HPDE6-E6E7 (cell line): ENCODE results near the gene CREBRF.
"Not testable (repeated sequence)": the region's sequence is repeated elsewhere in the genome, so short reads cannot be mapped to it uniquely, and the experiment has no call there.

Experiments used
- DNase-seq: peaks from one replicate; pipeline ENCODE4 v3.0.0; 2011; ENCODE audit warnings: missing footprints; ENCODE audit errors: extremely low spot score

CREBRF gene

DNA sequence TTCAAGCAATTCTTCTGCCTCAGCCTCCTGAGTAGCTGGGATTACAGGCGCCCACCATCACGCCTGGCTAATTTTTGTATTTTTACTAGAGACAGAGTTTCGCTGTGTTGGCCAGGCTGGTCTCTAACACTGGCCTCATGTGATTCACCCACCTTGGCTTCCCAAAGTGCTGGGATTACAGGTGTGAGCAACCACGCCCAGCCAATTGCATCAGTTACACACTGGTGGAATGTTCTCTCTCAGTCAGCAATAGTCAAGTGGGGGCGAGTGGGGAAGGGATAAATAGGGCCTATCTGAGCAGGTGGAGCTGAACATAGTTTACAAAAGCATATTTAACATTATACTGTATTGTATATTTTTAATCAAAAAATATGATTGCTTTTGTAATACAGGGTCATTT is 98.5 kb downstream of the CREBRF start:
- DNase-seq: not testable (repeated sequence)

DNA sequence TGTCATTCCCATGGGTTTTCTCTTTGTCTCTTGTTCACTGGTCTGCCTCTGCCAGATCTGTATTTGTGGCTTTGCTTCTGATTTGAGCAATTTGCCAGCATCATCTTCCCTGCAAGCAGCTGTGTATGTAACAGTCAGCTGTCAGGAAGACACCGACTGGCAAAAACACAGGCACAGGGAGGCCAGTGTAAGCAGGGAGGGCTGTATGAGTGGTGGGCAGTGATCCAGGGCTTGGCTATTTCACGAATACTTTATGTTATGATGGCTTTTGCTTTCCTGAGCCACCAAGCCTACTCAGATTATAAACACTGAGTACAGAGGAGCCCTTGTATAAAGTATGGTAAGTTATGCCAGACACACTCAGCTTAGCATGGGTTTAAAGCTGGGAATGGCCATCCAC is 99.8 kb downstream of the CREBRF start:
- DNase-seq: no peak

GRCh38 chr5:173158366-173158765 is 102.2 kb downstream of the CREBRF start:
- DNase-seq: no peak

DNA sequence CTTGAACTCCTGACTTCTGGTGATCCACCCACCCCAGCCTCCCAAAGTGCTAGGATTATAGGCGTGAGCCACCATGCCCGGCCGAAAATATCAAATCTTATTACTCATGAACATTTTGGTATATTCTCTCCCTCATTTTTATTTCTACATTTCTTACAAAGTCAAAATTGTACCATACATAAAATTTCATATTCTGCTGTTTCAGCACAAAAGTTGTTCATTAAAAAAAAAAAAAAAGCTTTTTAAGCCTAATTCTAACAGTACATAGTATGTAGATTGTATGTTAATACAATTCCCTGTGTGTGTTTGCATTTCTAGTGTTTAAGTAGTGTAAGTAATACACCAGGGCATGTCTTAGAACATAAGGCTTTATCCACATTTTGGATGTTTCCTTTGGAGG is 103.1 kb downstream of the CREBRF start:
- DNase-seq: no peak

DNA sequence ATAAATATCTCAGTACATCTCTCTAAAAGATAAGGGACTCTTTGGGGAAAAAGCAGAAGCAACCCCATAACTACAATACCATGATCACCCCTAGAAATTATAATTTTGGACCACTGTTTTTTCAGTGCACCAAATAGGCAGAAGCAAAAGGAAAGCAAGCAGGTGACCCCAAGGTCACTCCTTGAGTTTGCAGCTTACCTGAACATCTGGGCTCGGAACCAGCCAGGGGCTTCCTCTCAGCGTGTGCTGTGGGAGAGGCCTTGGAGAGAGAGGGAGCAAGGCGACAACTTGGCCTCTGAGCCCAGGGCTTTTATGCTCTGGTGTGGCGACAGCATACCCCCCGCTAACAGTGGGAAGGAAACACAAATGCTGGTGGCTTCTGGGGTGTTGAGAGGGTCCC is 105.0 kb downstream of the CREBRF start:
- DNase-seq: no peak

DNA sequence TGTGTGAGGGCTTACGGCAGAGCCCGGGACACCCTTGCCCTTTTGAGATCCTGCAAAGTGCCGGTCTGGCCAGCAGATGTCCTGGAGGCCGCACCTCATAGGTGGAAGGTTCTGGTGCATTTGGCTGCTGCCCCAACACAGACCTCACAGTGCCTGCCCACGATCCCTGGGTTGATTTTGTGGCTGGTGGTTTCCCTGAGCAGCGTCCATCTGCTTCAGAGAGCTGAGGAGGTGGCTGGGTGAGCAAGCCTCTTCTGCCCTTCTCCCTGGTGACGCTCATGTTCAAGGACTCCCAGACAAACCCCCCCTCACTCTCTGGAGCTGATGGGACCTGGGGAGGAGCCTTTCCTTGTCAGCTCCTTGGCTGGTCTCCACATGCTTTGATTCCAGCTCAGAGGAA is 107.1 kb downstream of the CREBRF start:
- no peak for DNase-seq

DNA sequence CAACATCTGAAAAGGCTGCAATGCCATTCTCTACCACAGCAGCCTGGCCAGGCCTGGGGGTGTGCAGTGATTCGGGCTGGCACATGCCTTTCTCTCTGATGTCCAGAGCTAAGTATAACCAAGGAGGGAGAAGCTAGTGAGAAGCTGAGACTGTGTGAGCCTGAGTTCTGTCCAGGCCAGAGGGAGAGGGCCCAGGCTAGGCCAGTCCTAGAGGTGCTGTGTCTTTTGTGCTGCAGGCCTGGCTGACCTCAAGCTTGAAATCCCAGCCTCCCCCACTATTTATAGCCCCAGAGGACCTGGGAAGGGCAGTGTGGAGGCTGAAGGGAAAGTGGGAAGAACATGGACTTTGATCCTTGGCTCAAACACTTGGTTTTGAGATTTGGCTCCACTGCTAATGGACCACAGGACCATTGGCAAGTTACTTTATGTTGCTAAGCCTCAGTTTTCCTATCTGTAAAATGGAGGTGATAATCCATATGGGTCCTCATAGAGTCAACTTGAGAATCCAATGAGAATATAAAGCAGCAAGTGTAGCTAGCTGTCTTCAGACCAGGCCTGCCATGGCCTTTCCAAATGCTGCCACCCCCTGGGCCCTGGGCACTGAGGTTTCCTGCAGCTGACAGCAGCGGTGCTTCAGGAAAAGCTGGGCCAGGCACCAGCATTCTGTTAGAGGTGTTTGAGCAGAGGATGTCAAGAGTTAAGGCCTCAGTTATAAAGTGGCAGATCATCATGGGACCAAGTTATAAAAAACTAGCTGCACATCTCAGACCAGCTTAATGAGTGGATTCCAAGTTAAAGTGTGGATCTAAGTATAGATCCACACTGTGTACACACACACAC is 109.2 kb downstream of the CREBRF start:
- DNase-seq: no peak

DNA sequence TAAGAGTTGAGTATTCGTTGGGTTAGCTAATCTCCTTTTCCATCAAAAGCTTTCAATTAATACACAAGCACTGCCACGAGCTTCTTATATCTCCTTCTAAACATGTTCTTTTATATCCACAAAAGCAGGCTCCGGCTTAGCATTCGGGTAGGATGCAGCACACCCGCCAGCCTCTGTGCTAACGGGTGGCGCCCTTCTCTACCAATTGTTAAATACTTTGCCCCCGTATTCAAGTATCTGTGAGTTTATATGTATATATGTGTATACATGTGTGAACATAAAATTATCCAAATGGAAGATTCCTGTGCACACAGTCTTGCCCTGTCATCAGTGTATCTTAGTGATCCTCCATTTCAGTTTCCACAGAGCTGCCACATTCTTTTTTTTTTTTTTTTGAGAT is 116.0 kb downstream of the CREBRF start:
- DNase-seq: no peak

GRCh38 chr5:173175523-173175922 is 119.4 kb downstream of the CREBRF start:
- DNase-seq: no peak

DNA sequence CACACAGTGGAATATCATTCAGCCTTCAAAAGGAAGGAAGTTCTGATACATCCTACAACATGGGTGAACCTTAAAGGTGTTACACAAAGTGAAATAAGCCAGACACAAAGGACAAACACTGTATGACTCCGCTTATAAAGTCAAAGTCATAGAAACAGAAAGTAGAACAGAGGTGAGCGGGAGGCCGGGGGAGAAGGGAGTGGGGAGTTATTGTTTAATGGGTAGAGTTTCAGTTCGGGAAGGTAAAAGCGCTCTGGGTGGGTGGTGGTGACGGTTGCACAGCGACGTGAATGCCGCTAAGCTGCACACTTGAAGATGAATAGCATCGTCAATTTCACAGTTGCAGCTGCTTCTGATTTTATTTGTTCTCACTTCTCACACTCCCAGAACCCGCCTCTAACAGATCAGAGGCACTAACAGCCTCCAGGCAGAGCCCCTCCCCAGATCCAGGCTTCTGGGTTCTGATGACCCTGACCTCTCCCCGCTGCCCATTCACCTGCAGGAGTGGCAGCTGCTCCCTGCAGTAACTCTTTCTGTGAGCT is 122.3 kb downstream of the CREBRF start:
- DNase-seq: no peak

DNA sequence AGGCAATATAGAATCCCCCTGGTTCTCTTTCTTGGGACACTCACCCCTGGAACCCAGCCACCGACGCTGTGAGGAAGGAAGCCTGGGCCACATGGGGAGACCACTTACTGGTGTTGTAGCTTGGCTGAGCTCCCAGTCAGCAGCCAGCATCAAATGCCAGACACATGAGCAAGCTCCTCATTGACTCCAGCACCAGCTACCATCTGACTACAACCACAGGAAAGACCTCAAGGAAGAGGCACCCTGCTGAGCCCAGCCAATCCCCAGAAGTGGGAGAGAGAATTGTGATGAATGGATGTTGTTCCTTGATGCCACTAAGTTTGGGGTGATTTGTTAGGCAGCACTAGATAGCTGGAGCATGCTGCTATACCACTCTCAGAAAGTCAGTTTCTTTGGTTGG is 124.2 kb downstream of the CREBRF start:
- no peak for DNase-seq

DNA sequence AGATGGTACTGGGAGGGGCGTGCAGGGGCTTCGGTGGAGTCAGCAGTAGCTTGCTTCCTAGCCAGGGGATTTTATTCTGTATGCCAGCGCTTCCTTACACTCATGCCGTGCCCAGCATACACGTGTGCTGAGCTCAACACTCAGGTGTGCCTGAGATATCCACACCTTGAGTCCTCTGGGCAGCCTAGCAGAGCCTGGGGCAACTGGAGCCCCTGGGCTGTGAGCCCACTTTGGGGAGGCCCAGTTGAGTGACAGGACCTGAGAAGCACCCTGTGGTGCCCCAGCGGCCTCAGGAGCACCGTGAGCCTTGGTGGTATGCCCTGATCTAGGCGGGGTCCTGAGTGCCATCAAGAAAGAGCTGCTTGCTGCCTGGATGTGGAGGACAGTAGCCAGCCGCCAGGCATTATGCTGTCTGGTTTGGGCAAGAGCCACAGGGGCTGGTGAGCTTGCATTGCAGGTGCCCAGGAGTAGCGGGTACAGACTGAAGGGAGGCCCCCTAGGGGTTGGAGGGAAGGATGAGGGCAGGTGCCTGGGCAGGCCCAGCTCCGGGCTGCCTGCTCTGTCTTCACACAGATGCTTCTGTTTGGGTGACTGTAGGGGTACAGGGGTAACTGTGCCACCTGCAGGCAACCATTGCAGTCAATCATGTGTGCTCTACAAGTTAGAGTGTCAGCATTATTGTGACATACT is 131.0 kb downstream of the CREBRF start:
- DNase-seq: no peak

DNA sequence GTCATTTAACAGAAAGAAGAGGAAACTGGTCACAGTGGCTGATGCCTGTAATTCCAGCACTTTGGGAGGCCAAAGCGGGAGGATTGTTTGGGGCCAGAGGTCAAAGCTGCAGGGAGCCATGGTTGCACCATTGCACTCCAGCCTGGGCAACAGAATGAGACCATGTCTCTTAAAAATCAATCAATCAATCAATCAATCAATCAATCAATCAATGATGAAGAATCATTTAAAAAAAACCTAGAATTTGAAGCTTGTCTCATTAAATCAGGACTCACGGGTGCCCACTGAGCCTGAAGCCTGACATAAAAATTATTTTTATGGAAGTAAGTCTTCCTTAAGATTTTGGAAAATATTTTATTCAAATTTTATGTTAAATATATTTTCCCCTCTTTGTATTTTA is 132.1 kb downstream of the CREBRF start:
- no peak for DNase-seq
